ENCODE data around the gene LGR4.

LGR4 gene

DNA sequence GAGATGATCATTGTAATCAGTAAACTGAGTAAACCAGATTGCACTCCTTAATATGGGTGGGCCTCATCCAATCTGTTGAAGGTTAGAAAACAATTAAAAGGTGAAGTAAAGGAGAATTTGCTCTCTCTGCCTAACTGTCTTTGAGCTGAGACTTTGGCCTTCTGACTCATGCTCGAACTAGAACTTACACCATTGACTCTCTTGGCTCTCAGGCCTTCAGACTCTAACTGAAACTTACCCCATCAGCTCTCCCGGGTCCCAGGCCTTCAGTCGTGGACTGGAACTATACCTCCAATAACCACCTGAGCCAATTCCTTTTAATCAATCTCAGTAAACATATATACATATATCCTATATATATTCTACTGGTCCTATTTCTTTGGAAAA lies 34.0 kb downstream of the LGR4 start:
- no peak for DNase-seq
- intact Hi-C loops (cut with DNase I) = no loop called here

GRCh38 chr11:27437829-27438594 lies 34.6 kb downstream of the LGR4 start:
- intact Hi-C loops (cut with DNase I) = no loop called here
- peak in 1 of 42 donors; percentile 19 for DNase-seq

DNA sequence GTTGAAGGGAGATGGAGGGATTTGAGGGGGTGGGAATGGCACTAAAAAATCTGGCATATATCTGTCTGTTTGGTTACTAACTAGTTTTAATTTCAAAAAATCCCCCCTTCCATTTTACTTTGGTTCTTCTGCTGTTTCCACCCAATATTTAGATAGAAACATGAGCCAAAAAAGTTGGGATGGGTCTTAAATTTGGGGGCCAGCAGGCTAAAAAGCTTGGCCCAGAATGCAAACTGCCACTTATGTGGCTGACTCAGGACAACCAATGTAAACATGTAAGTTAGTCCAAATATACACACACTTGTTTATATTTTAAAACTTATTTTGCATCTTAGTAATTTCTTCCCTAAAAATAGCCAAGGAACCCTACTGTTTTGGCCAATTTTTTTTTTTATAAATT lies 35.7 kb downstream of the LGR4 start:
- intact Hi-C loops (cut with DNase I) = no loop called here
- DNase-seq = no peak

- DNase-seq = no peak
- intact Hi-C loops (cut with DNase I) = no loop called here
Observed at GRCh38 chr11:27433742-27434141, 38.8 kb downstream of the LGR4 start.

- no peak for DNase-seq
- intact Hi-C loops (cut with DNase I) = no loop called here
Observed at GRCh38 chr11:27431808-27432207, 40.8 kb downstream of the LGR4 start.

DNA sequence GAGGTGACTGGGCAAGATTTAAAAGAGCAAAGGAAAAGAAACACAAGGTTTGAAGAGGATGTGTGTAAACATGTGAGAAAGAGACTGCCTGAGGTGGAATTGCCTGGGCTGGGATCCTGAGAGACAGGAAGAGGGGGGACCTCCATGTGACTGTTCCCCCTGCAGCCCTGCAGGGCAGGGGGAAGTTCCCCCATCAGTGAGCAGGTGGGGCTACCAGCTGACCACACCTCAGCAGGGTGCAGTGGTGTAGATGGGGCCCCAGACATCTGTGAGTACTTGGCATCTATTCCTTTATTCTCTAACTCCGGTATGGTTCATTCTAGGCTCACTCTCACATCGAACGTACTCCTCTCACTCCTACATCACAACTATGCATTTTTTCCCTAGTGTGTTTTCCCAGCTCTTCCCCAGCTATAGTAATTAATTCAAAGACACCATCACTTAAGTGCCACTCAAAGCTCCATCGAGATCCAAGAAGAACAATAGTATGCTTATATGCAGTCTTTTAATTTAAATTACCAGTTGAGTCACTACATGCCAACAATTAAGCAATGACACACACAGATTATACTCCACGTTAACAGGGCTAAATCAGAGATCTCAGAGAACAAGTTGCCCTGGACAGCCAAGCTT lies 42.7 kb downstream of the LGR4 start:
- no peak for DNase-seq
- intact Hi-C loops (cut with DNase I) = no loop called here

- DNase-seq = no peak
- intact Hi-C loops (cut with DNase I) = no loop called here
Observed at GRCh38 chr11:27427183-27427980, 45.2 kb downstream of the LGR4 start.

GRCh38 chr11:27425814-27426213 lies 46.8 kb downstream of the LGR4 start:
- intact Hi-C loops (cut with DNase I) = no loop called here

DNA sequence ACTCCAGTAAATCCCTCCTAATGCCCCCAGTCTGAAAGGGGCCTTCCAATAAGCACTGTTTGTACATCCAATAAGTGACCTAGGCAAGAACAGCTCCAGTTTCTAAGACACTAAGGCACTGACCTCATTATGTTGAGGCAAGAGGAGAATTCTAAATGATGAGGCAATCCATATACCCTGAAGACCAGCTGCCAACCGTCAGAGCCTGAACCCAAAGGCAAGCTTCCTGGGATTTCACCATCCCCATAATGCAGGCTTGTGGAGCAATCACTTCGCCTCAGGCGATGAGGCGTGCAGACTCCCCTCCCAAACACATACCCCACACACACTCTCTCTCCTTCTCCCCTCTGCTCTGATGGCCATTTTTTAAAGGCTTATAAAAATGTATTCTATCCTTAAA lies 49.5 kb downstream of the LGR4 start:
- peak in 1 of 42 donors; percentile 60 for DNase-seq
- intact Hi-C loops (cut with DNase I) = no loop called here

More at GRCh38 chr11:27425814-27426213, 46.8 kb downstream of the LGR4 start:
- DNase-seq = no peak

DNA sequence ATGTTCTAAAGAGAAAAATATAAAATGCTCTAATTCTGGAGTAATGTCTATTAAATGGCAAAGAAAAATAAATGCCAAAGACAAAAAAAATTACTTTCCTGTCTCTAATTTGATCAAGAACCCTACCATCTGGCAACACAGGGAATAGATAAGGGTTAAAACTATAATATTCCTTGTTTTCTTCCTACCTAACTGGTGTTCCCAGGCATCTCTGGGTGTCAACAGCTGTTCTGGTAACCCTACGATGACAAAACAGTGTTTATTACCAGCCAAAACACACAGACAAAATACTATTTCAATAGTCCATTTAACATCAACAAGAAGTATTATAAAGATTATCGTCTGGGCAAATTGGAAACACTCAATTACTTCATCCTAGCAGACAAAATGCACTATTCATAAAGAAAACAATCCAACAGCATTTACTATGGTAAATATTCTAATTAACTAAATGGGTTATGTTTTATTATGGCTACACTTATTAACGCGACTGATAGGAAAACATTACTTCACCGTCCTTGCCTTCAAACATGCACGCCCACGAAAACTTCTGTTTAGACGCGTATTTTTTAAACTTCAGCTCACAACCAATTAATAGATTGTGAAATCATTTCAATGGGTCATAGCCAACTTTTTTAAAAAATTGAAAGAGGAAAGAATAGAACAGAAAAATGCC lies 50.6 kb downstream of the LGR4 start:
- DNase-seq = no peak
- intact Hi-C loops (cut with DNase I) = no loop called here

- DNase-seq = no peak
- intact Hi-C loops (cut with DNase I) = no loop called here
Observed at GRCh38 chr11:27420722-27421572, 51.6 kb downstream of the LGR4 start.

DNA sequence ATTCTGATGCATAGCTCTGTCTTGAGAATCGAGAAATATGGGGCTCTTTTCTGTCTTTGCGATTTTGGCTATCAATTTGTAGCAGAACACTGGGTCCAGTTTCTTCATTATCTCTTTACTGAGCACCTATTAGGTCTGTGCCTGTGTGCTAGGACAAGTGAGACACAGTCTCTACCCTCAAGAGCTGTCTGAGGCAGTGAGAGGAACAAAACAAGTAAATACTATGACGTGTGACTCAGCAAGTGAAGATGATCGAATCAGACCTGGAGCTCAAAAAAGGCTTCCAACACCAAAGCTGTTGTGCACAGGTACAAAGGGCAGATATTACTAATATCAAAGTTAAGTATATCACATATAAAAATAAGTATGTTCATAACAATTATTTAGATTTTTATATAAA lies 52.4 kb downstream of the LGR4 start:
- intact Hi-C loops (cut with DNase I) = no loop called here
- DNase-seq = no peak

DNA sequence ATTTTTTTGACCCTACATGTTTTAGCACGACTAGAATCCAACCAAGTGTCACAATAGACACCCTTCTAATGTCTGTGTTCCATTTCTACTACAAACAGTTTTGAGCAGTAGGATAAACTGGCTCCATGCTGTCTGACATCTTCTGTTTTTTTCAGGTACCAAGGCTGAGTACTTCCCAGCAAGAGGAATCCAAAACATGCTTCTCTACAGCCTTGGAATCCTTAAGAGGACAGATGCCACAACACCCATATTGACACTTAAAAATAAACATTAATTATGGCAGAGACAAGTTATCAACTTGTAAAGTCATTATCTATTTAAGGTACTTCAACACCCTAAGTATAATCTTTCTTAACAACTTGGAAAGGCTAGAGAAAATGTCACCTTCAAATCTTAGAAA lies 54.2 kb downstream of the LGR4 start:
- intact Hi-C loops (cut with DNase I) = no loop called here
- no peak for DNase-seq

DNA sequence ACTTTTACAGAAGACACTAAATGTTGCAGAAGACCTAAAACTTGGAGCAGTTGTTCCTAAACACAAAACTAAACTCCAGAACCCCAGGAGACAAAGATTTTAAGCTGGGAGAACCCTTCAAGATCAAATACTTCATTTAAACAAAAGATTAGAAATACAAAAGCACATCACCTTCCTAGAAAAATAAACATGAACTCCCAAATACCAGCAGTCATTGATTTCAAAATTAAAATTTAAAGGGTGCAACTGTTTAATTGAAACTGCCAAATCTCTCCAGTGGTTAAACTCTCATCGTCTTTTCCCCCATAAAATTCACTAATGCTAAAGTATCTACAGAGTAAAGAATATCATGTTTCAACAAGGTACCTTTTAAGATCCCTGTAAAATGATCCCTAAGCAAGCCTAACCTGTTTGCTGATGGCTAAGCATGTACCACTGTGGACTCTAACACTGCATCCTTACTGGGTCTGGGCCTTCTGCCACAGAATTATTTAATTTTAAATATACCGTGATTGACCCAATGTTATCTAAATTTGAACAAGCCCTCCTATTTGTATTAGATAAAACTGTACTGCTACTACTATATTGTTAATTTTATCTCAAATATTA lies 55.9 kb downstream of the LGR4 start:
- DNase-seq = no peak
- intact Hi-C loops (cut with DNase I) = no loop called here

GRCh38 chr11:27414644-27415043 lies 57.9 kb downstream of the LGR4 start:
- no peak for DNase-seq
- intact Hi-C loops (cut with DNase I) = no loop called here

DNA sequence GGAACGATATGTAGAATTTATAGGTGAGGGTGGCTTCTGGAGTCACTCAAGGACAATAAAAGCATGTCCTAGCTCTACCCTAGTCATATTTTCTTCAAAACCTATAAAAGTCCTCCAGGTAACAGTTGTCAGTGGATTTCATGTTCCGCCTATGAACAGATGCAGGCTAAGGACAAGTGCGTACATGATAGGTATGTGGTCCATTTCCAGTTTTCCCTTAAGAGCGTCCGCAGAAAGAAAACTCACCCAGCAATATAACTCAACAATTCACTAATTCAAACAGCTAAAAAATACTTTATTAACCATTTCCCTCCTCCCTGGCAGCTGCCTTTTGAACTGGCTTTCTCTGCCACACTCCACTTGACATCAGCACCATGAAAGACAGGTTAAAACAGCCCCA lies 59.4 kb downstream of the LGR4 start:
- intact Hi-C loops (cut with DNase I) = no loop called here
- DNase-seq = no peak

- intact Hi-C loops (cut with DNase I) = no loop called here
- no peak for DNase-seq
Observed at GRCh38 chr11:27412192-27412691, 60.3 kb downstream of the LGR4 start.

DNA sequence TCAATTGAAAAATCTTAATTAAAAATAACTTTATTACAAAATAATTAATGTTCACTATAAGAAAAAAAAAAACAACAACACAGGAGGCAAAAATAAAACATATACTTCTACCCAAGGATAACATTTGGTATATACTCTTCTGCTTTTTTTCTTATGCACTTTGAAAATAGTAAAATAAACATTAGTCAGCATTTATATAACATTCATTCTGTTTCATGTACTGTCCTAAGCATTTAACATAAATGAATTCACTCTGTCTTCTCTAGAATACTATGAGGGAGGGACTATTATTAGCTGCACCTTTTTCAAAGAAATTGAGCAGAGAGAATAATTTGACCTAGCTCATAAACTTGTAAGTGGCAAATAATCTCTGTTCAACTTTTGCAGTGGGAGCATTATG lies 61.3 kb downstream of the LGR4 start:
- intact Hi-C loops (cut with DNase I) = no loop called here
- no peak for DNase-seq

Data from head of caudate nucleus (tissue), 42 donors.